IMR-90 (cell line): ENCODE data around the gene PSME2. TPM values are rescaled to one million over a fixed set of nuclear protein-coding genes. Genes with fewer than 3 reads are reported as not detected.

Source experiments
- ATAC-seq: fragments of 200-7000 bp; cut with Tn5 transposase; 2 replicates; pipeline ENCODE4 v1.9.1; 2020; ENCODE audit warnings: low read depth, mild to moderate bottlenecking, moderate library complexity
- BruUV-seq: library from RNA; stranded (reverse); fragments of 400-500 nt; replicated peaks from 2 replicates; lab custom pipeline; 2021; lab: Mats Ljungman, UMichigan
- CTCF ChIA-PET: fragments of 300-600 bp; formaldehyde crosslinking; extraction: SDS; loops from one replicate; lab custom pipeline; 2021; ENCODE audit warnings: antibody characterized with exemption; lab: Yijun Ruan, JAX
- POLR2A ChIA-PET: fragments of 300-600 bp; sonication (Branson Sonifier 250); formaldehyde crosslinking; loops from one replicate; lab custom pipeline; 2022; ENCODE audit warnings: antibody characterized with exemption; ENCODE audit not compliant: unreplicated experiment; lab: Charles Lee
- DNase-seq: peaks from one replicate; pipeline ENCODE4 v3.0.0; 2013
- H2AFZ ChIP-seq: replicated peaks from 2 replicates; pipeline ENCODE3; 2013; ENCODE audit warnings: low read length, mild to moderate bottlenecking; ENCODE audit not compliant: poor library complexity
- H2AK5ac ChIP-seq: 2 replicates; pipeline ENCODE4 v1.6.1; 2013; ENCODE audit warnings: low read depth, low read length, inconsistent platforms
- H2AK9ac ChIP-seq: replicated peaks from 2 replicates; pipeline ENCODE3; 2013; ENCODE audit warnings: mild to moderate bottlenecking, low read depth, low read length, moderate library complexity; ENCODE audit not compliant: poor library complexity
- H2BK120ac ChIP-seq: 2 replicates; pipeline ENCODE4 v1.6.1; 2013; ENCODE audit warnings: low read depth, low read length, inconsistent platforms
- H2BK15ac ChIP-seq: 3 replicates; pipeline ENCODE4 v1.6.1; 2013; ENCODE audit warnings: low read depth, low read length, inconsistent platforms
- H2BK20ac ChIP-seq: 2 replicates; pipeline ENCODE4 v1.6.1; 2013; ENCODE audit warnings: low read depth, mild to moderate bottlenecking, inconsistent platforms, low read length, moderate library complexity
- H2BK5ac ChIP-seq: 2 replicates; pipeline ENCODE4 v1.6.1; 2013; ENCODE audit warnings: mild to moderate bottlenecking, low read depth, low read length, inconsistent platforms; ENCODE audit not compliant: poor library complexity, severe bottlenecking
- H3K14ac ChIP-seq: replicated peaks from 2 replicates; pipeline ENCODE4 v1.6.1; 2013; ENCODE audit warnings: low read depth, low read length, inconsistent platforms
- H3K18ac ChIP-seq: 2 replicates; pipeline ENCODE4 v1.6.1; 2013; ENCODE audit warnings: low read depth, low read length, control low read depth
- H3K23ac ChIP-seq: 2 replicates; pipeline ENCODE4 v1.6.1; 2013; ENCODE audit warnings: low read depth, low read length, inconsistent platforms
- H3K27ac ChIP-seq: 2 replicates; pipeline ENCODE4 v1.5.1; 2013; ENCODE audit warnings: mild to moderate bottlenecking, control low read depth, low read length; ENCODE audit not compliant: insufficient read depth
- H3K27me3 ChIP-seq: 2 replicates; pipeline ENCODE4 v1.6.1; 2013; ENCODE audit warnings: low read length; ENCODE audit not compliant: control insufficient read depth, insufficient read depth
- H3K36me3 ChIP-seq: 2 replicates; pipeline ENCODE4 v1.6.1; 2013; ENCODE audit warnings: low read length, mixed read lengths; ENCODE audit not compliant: control insufficient read depth, insufficient read depth
- H3K4ac ChIP-seq: 2 replicates; pipeline ENCODE4 v1.6.1; 2013; ENCODE audit warnings: low read depth, low read length, inconsistent platforms
- H3K4me1 ChIP-seq: 2 replicates; pipeline ENCODE4 v1.6.1; 2013; ENCODE audit warnings: low read length, mixed read lengths; ENCODE audit not compliant: control insufficient read depth, insufficient read depth
- H3K4me2 ChIP-seq: 2 replicates; pipeline ENCODE4 v1.6.1; 2013; ENCODE audit warnings: low read depth, mild to moderate bottlenecking, control low read depth, low read length, moderate library complexity
- H3K4me3 ChIP-seq: 2 replicates; pipeline ENCODE4 v1.5.1; 2013; ENCODE audit warnings: low read depth, mild to moderate bottlenecking, control low read depth, low read length, moderate library complexity; ENCODE audit not compliant: insufficient read depth
- H3K56ac ChIP-seq: 2 replicates; pipeline ENCODE4 v1.6.1; 2013; ENCODE audit warnings: low read length, inconsistent platforms; ENCODE audit not compliant: insufficient read depth; ENCODE audit errors: extremely low read depth
- H3K79me1 ChIP-seq, 2 experiments: 2 replicates each; pipeline ENCODE4 v1.6.1; 2013; ENCODE audit warnings: low read length in 2 of 2, inconsistent platforms in 1 of 2, low read depth in 1 of 2
- H3K9ac ChIP-seq: 2 replicates; pipeline ENCODE4 v1.6.1; 2013; ENCODE audit warnings: low read depth, low read length, control low read depth
- H3K9me1 ChIP-seq: 2 replicates; pipeline ENCODE4 v1.6.1; 2013; ENCODE audit warnings: low read length, inconsistent platforms; ENCODE audit not compliant: insufficient read depth
- H3K9me3 ChIP-seq: 2 replicates; pipeline ENCODE4 v1.6.1; 2013; ENCODE audit warnings: low read length; ENCODE audit not compliant: control insufficient read depth, insufficient read depth
- H4K20me1 ChIP-seq: 2 replicates; pipeline ENCODE4 v1.6.1; 2013; ENCODE audit warnings: low read length, inconsistent platforms; ENCODE audit not compliant: insufficient read depth
- H4K5ac ChIP-seq: 2 replicates; pipeline ENCODE4 v1.6.1; 2013; ENCODE audit warnings: mild to moderate bottlenecking, low read depth, low read length, control low read depth
- H4K8ac ChIP-seq, 2 experiments: 2 replicates each; pipeline ENCODE4 v1.6.1; 2013; ENCODE audit warnings: low read depth in 2 of 2, low read length in 2 of 2, control low read depth in 1 of 2, inconsistent platforms in 1 of 2
- H4K91ac ChIP-seq: 2 replicates; pipeline ENCODE4 v1.6.1; 2013; ENCODE audit warnings: low read depth, low read length, inconsistent platforms; ENCODE audit not compliant: insufficient read depth
- BHLHE40 ChIP-seq: fragments of 150-350 bp; IDR thresholded peaks from 2 replicates; pipeline ENCODE4 v1.6.1; 2016; ENCODE audit warnings: mild to moderate bottlenecking, low read depth, low read length
- CEBPB ChIP-seq: IDR thresholded peaks from 2 replicates; pipeline ENCODE4 v1.6.1; 2012; ENCODE audit warnings: low read depth, low read length, improper control_type of control experiment
- CHD1 ChIP-seq: IDR thresholded peaks from 2 replicates; pipeline ENCODE4 v1.6.1; 2012; ENCODE audit warnings: low read depth, low read length, improper control_type of control experiment
- FOS ChIP-seq: fragments of 150-350 bp; IDR thresholded peaks from 2 replicates; pipeline ENCODE4 v1.6.1; 2016; ENCODE audit warnings: low read depth, low read length
- MAFK ChIP-seq: IDR thresholded peaks from 2 replicates; pipeline ENCODE4 v1.6.1; 2012; ENCODE audit warnings: low read depth, low read length, improper control_type of control experiment
- MAZ ChIP-seq: IDR thresholded peaks from 2 replicates; pipeline ENCODE4 v1.6.1; 2012; ENCODE audit warnings: low read depth, mild to moderate bottlenecking, low read length, improper control_type of control experiment, moderate library complexity, borderline replicate concordance
- MXI1 ChIP-seq: IDR thresholded peaks from 2 replicates; pipeline ENCODE4 v1.6.1; 2012; ENCODE audit warnings: low read depth, mild to moderate bottlenecking, low read length, moderate library complexity, borderline replicate concordance
- NFE2L2 ChIP-seq: fragments of 150-350 bp; IDR thresholded peaks from 2 replicates; pipeline ENCODE4 v1.6.1; 2016; ENCODE audit warnings: low read depth, mild to moderate bottlenecking, low read length
- POLR2A ChIP-seq: IDR thresholded peaks from 2 replicates; pipeline ENCODE4 v1.6.1; 2012; ENCODE audit warnings: mild to moderate bottlenecking, low read depth, low read length
- RAD21 ChIP-seq: IDR thresholded peaks from 2 replicates; pipeline ENCODE4 v1.6.1; 2012; ENCODE audit warnings: low read length, improper control_type of control experiment
- RCOR1 ChIP-seq: IDR thresholded peaks from 2 replicates; pipeline ENCODE4 v1.6.1; 2012; ENCODE audit warnings: mild to moderate bottlenecking, low read length, improper control_type of control experiment; ENCODE audit not compliant: insufficient replicate concordance
- RFX5 ChIP-seq: IDR thresholded peaks from 2 replicates; pipeline ENCODE4 v1.8.0; 2012; ENCODE audit warnings: low read depth, mild to moderate bottlenecking, low read length, moderate library complexity
- SMC3 ChIP-seq: fragments of 150-350 bp; IDR thresholded peaks from 2 replicates; pipeline ENCODE4 v1.6.1; 2016; ENCODE audit warnings: low read depth, mild to moderate bottlenecking, antibody characterized with exemption, low read length, moderate library complexity
- WGBS, 2 experiments: methylation state at CpG; one replicate each; pipeline versions ENCODE4 v1.1.5 to v1.1.7; 2013; ENCODE audit warnings: missing lambda C conversion rate in 2 of 2; ENCODE audit not compliant: insufficient read length in 1 of 2; ENCODE audit errors: extremely low coverage in 2 of 2; 5-methylcytosine and 5-hydroxymethylcytosine counted together
- dilution Hi-C: fragments of 300-500 bp; cut with HindIII; formaldehyde crosslinking; loops from one replicate; pipeline ENCODE4 v1.14.3; 2018; ENCODE audit warnings: low sequenced_read_pairs; ENCODE audit not compliant: unreplicated experiment
- in situ Hi-C: fragments of 300-500 bp; cut with MboI; formaldehyde crosslinking; loops from 3 replicates; pipeline ENCODE4 v1.14.3; 2019; ENCODE audit warnings: low sequenced_read_pairs, inconsistent platforms, mixed read lengths
- intact Hi-C: fragments of 100-400 bp; cut with micrococcal nuclease; formaldehyde crosslinking; loops from 2 replicates; pipeline ENCODE4 v1.10.0; 2022
- polyA plus RNA-seq, 3 experiments: library from polyadenylated mRNA; depleted of rRNA; stranded (reverse); fragments of >200 nt; gene quantifications; 2 replicates each; pipeline ENCODE4 v1.2.3, GENCODE V29; 2012; ENCODE audit warnings: low replicate concordance in 1 of 3
- total RNA-seq: library from RNA; depleted of rRNA; stranded (reverse); fragments of >200 nt; gene quantifications from 2 replicates; pipeline ENCODE4 v1.2.3, GENCODE V29; 2012
- TF ChIP-seq, protein P1 (sequence below): fragments of 150-350 bp; IDR thresholded peaks from 2 replicates; pipeline ENCODE4 v1.6.1; 2017; ENCODE audit warnings: mild to moderate bottlenecking, antibody characterized with exemption, low read length, low read depth
- TF ChIP-seq, protein P2 (sequence below): fragments of 150-350 bp; IDR thresholded peaks from 2 replicates; pipeline ENCODE4 v1.6.1; 2016; ENCODE audit warnings: low read depth, mild to moderate bottlenecking, low read length, moderate library complexity, borderline replicate concordance
- TF ChIP-seq, protein P3 (sequence below): conservative IDR thresholded peaks from 2 replicates; pipeline ENCODE4 v1.5.1; 2012; ENCODE audit warnings: mild to moderate bottlenecking, low read depth, low read length, improper control_type of control experiment

PSME2 gene
- total and polyA plus RNA-seq, 2 of the 4 experiments (the other 2 are of a cell fraction) = 104 to 141 TPM

DNA sequence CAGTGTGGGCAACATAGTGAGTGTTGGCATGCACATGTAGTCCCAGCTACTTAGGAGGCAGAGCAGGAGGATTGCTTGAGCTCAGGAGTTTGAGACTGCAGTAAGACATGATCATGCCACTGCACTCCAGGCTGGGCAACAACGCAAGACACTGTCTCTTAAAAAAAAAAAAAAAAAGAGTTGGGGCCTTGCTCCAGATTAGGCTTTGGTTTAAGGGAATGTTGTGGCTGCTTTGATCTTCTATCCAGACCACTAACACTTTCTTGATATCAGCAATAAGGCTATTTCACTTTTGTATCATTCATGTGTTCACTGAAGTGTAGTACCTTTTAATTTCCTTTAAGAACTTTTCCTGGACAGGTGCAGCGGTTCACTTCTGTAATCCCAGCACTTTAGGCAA lies 18.7 kb downstream of the PSME2 start:
- in situ Hi-C loops (loop anchor here (25.0 kb wide), 2 partner anchors 815 to 1040 kb away; partner anchors contain the start of genes ACIN1, BCL2L2, C14orf119 and PABPN1), dilution Hi-C loops (no loop called here), intact Hi-C loops (no loop called here)
- Histone ChIP-seq H3K4ac (no peak overlapping the region), H3K23ac (no peak overlapping the region), H3K27ac (no peak overlapping the region), H3K56ac (no peak overlapping the region), H3K9ac (no peak overlapping the region), H3K79me1 (no peaks in the 10 kb centered on the region), H2BK20ac (no peak overlapping the region), H3K36me3 (peaks cover 5% of the 10 kb centered on the region), H2AK5ac (no peak overlapping the region), H3K4me3 (no peak overlapping the region), H2AFZ (no peak overlapping the region), H3K4me2 (no peak overlapping the region), H2BK5ac (no peak overlapping the region), H4K20me1 (no peaks in the 10 kb centered on the region), H2BK15ac (no peak overlapping the region), H3K9me3 (no peaks in the 10 kb centered on the region), H3K4me1 (no peaks in the 10 kb centered on the region), H3K27me3 (no peaks in the 10 kb centered on the region), H2AK9ac (no peak overlapping the region), H4K8ac (no peak overlapping the region), H4K5ac (no peak overlapping the region), H3K9me1 (no peaks in the 10 kb centered on the region), H3K14ac (no peak overlapping the region), H2BK120ac (no peak overlapping the region), H3K18ac (no peak overlapping the region), H4K91ac (no peak overlapping the region)
- ATAC-seq = no peak
- CTCF ChIA-PET = no interaction called here
- WGBS, 2 experiments = no CpG with 5 or more reads among the region's 2 CpGs
- TF ChIP-seq, protein P1, sequence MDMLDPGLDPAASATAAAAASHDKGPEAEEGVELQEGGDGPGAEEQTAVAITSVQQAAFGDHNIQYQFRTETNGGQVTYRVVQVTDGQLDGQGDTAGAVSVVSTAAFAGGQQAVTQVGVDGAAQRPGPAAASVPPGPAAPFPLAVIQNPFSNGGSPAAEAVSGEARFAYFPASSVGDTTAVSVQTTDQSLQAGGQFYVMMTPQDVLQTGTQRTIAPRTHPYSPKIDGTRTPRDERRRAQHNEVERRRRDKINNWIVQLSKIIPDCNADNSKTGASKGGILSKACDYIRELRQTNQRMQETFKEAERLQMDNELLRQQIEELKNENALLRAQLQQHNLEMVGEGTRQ = no peak
- no peak for TF ChIP-seq MAZ
- TF ChIP-seq, protein P2, sequence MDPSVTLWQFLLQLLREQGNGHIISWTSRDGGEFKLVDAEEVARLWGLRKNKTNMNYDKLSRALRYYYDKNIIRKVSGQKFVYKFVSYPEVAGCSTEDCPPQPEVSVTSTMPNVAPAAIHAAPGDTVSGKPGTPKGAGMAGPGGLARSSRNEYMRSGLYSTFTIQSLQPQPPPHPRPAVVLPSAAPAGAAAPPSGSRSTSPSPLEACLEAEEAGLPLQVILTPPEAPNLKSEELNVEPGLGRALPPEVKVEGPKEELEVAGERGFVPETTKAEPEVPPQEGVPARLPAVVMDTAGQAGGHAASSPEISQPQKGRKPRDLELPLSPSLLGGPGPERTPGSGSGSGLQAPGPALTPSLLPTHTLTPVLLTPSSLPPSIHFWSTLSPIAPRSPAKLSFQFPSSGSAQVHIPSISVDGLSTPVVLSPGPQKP = no peak
- TF ChIP-seq RFX5 = no peak
- TF ChIP-seq NFE2L2 = no peak
- no peak for TF ChIP-seq CEBPB
- TF ChIP-seq FOS = no peak
- no peak for TF ChIP-seq BHLHE40
- TF ChIP-seq, protein P3, sequence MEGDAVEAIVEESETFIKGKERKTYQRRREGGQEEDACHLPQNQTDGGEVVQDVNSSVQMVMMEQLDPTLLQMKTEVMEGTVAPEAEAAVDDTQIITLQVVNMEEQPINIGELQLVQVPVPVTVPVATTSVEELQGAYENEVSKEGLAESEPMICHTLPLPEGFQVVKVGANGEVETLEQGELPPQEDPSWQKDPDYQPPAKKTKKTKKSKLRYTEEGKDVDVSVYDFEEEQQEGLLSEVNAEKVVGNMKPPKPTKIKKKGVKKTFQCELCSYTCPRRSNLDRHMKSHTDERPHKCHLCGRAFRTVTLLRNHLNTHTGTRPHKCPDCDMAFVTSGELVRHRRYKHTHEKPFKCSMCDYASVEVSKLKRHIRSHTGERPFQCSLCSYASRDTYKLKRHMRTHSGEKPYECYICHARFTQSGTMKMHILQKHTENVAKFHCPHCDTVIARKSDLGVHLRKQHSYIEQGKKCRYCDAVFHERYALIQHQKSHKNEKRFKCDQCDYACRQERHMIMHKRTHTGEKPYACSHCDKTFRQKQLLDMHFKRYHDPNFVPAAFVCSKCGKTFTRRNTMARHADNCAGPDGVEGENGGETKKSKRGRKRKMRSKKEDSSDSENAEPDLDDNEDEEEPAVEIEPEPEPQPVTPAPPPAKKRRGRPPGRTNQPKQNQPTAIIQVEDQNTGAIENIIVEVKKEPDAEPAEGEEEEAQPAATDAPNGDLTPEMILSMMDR = no peak
- no peak for TF ChIP-seq MAFK
- TF ChIP-seq CHD1 = no peak
- TF ChIP-seq RCOR1 = no peak
- TF ChIP-seq SMC3 = no peak
- no peak for TF ChIP-seq MXI1
- TF ChIP-seq POLR2A = no peak
- no peak for TF ChIP-seq RAD21
- POLR2A ChIA-PET = no interaction called here
- BruUV-seq = no TSS peak
- DNase-seq = no peak
